ENCODE data around the gene SDK1.

DNA sequence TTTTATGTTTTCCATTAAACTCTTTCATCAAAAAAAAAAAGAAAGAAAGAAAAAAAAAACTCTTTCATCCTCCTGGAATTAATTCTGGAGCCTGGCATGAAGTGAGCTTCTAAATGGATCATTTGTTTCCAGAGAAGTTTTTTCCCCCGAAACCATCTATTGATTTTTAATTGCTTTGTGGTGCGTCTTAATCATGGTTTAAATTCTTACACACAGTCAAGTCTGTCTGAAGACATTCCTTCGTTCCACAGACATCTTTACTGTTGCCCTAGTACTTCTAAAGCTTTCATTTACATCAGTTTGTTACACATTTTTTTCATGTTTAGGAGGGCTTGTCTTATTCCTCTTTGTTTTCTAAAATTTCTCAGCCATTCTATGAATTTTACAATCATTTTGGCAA, 887.6 kb downstream of the SDK1 start:
- TF ChIP-seq, protein P1, sequence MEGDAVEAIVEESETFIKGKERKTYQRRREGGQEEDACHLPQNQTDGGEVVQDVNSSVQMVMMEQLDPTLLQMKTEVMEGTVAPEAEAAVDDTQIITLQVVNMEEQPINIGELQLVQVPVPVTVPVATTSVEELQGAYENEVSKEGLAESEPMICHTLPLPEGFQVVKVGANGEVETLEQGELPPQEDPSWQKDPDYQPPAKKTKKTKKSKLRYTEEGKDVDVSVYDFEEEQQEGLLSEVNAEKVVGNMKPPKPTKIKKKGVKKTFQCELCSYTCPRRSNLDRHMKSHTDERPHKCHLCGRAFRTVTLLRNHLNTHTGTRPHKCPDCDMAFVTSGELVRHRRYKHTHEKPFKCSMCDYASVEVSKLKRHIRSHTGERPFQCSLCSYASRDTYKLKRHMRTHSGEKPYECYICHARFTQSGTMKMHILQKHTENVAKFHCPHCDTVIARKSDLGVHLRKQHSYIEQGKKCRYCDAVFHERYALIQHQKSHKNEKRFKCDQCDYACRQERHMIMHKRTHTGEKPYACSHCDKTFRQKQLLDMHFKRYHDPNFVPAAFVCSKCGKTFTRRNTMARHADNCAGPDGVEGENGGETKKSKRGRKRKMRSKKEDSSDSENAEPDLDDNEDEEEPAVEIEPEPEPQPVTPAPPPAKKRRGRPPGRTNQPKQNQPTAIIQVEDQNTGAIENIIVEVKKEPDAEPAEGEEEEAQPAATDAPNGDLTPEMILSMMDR (IDR thresholded peaks at IDR 0.05; ENCODE audit: control extremely low read depth in 1 of 3, insufficient read depth in 1 of 3, low read depth in 1 of 3, low read length in 3 of 3): no peak
- TF ChIP-seq POLR2A (IDR thresholded peaks at IDR 0.05; ENCODE audit: control extremely low read depth in 1 of 2, low read depth in 2 of 2, low read length in 2 of 2) (no peak), RFX5 (IDR thresholded peaks at IDR 0.05; ENCODE audit: borderline replicate concordance, low read depth, low read length) (no peak), BCL11A (IDR thresholded peaks at IDR 0.05; ENCODE audit: low read depth in 2 of 2, low read length in 2 of 2) (no peak), JUN (IDR thresholded peaks at IDR 0.05; ENCODE audit: low read depth, low read length) (no peak), GTF2F1 (IDR thresholded peaks at IDR 0.05; ENCODE audit: borderline replicate concordance, low read depth, low read length) (no peak), CEBPB (IDR thresholded peaks at IDR 0.05; ENCODE audit: low read depth, low read length) (no peak), RNF2 (IDR thresholded peaks at IDR 0.05; ENCODE audit: borderline replicate concordance, low read depth, low read length, missing control alignments, poor library complexity, severe bottlenecking) (no peak), EP300 (IDR thresholded peaks at IDR 0.05; ENCODE audit: borderline replicate concordance in 1 of 2, low read depth in 2 of 2, low read length in 2 of 2) (no peak)
- TF ChIP-seq, protein P2, sequence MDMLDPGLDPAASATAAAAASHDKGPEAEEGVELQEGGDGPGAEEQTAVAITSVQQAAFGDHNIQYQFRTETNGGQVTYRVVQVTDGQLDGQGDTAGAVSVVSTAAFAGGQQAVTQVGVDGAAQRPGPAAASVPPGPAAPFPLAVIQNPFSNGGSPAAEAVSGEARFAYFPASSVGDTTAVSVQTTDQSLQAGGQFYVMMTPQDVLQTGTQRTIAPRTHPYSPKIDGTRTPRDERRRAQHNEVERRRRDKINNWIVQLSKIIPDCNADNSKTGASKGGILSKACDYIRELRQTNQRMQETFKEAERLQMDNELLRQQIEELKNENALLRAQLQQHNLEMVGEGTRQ (IDR thresholded peaks at IDR 0.05; ENCODE audit: low read length): no peak
- TF ChIP-seq, protein P3, sequence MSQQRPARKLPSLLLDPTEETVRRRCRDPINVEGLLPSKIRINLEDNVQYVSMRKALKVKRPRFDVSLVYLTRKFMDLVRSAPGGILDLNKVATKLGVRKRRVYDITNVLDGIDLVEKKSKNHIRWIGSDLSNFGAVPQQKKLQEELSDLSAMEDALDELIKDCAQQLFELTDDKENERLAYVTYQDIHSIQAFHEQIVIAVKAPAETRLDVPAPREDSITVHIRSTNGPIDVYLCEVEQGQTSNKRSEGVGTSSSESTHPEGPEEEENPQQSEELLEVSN (IDR thresholded peaks at IDR 0.05): no peak
- TF ChIP-seq, protein P4, sequence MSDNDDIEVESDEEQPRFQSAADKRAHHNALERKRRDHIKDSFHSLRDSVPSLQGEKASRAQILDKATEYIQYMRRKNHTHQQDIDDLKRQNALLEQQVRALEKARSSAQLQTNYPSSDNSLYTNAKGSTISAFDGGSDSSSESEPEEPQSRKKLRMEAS (IDR thresholded peaks at IDR 0.05): no peak
